Hippocampal formation (tissue), 2 donors: ENCODE measurements around the gene KIF3B.
A peak's percentile ranks its signal among the peaks of the same experiment; 100 is the strongest.
"Not testable (repeated sequence)": the region's sequence is repeated elsewhere in the genome, so short reads cannot be mapped to it uniquely, and the experiment has no call there.

Experiments used
- DNase-seq, 2 donors: peaks; one replicate each; lab custom pipeline; 2025; lab: John Stamatoyannopoulos, UW

KIF3B gene

GRCh38 chr20:32330555-32330897 lies 53.1 kb downstream of the KIF3B start:
- DNase-seq: no peak

GRCh38 chr20:32332614-32333013 lies 55.2 kb downstream of the KIF3B start:
- no peak for DNase-seq

GRCh38 chr20:32333181-32333987 lies 55.9 kb downstream of the KIF3B start:
- no peak for DNase-seq

GRCh38 chr20:32333988-32334885 lies 56.8 kb downstream of the KIF3B start:
- DNase-seq: no peak

- DNase-seq: peak in 1 of 2 donors; percentile 34
These were observed 59.5 kb downstream of the KIF3B start for GRCh38 chr20:32336918-32337347.

GRCh38 chr20:32337937-32338661 lies 60.6 kb downstream of the KIF3B start:
- no peak for DNase-seq

- no peak for DNase-seq
These were observed 61.2 kb downstream of the KIF3B start for GRCh38 chr20:32338665-32339064.

- DNase-seq: peak in 1 of 2 donors; percentile 28
These were observed 61.7 kb downstream of the KIF3B start for GRCh38 chr20:32339116-32339515.

- DNase-seq: not testable (repeated sequence)
These were observed 63.6 kb downstream of the KIF3B start for GRCh38 chr20:32341053-32341452.

- no peak for DNase-seq
These were observed 66.0 kb downstream of the KIF3B start for GRCh38 chr20:32343439-32343838.

- no peak for DNase-seq
These were observed 67.5 kb downstream of the KIF3B start for GRCh38 chr20:32344835-32345506.

GRCh38 chr20:32348207-32348606 lies 70.8 kb downstream of the KIF3B start:
- no peak for DNase-seq

GRCh38 chr20:32350421-32350820 lies 73.0 kb downstream of the KIF3B start:
- DNase-seq: no peak

GRCh38 chr20:32352121-32352720 lies 74.8 kb downstream of the KIF3B start:
- no peak for DNase-seq

- DNase-seq: no peak
These were observed 76.5 kb downstream of the KIF3B start for GRCh38 chr20:32353848-32354496.

GRCh38 chr20:32354592-32355416 lies 77.4 kb downstream of the KIF3B start:
- DNase-seq: no peak

GRCh38 chr20:32355417-32355841 lies 78.0 kb downstream of the KIF3B start:
- no peak for DNase-seq

GRCh38 chr20:32355907-32356621 lies 78.6 kb downstream of the KIF3B start:
- DNase-seq: not testable (repeated sequence)
